Activated CD4-positive, alpha-beta T cell treated with anti-CD3 and anti-CD28 coated beads for 48 hours (primary cell): Measurements from ENCODE around the gene MYCN.
"Not testable (repeated sequence)": the region's sequence is repeated elsewhere in the genome, so short reads cannot be mapped to it uniquely, and the experiment has no call there.

Experiments used
- DNase-seq: peaks from one replicate; pipeline ENCODE4 v3.0.0-alpha.2; 2020

The MYCN gene

GRCh38 chr2:15963109-15963976 is 23.0 kb downstream of the MYCN start:
- not testable (repeated sequence) for DNase-seq

GRCh38 chr2:15963977-15964670 is 23.8 kb downstream of the MYCN start:
- DNase-seq = no peak

GRCh38 chr2:15964936-15965563 is 24.7 kb downstream of the MYCN start:
- no peak for DNase-seq

- peak; percentile 75 for DNase-seq
Observed at GRCh38 chr2:15965564-15966019, 25.2 kb downstream of the MYCN start.

GRCh38 chr2:15967415-15968279 is 27.3 kb downstream of the MYCN start:
- DNase-seq = no peak

- peak; percentile 79 for DNase-seq
Observed at GRCh38 chr2:15968280-15969178, 28.2 kb downstream of the MYCN start.

GRCh38 chr2:15969214-15969613 is 28.9 kb downstream of the MYCN start:
- DNase-seq = no peak

- no peak for DNase-seq
Observed at GRCh38 chr2:15970701-15971100, 30.4 kb downstream of the MYCN start.

- DNase-seq = no peak
Observed at GRCh38 chr2:15971351-15971750, 31.0 kb downstream of the MYCN start.

GRCh38 chr2:15971831-15972522 is 31.6 kb downstream of the MYCN start:
- no peak for DNase-seq

- DNase-seq = peak; percentile 46
Observed at GRCh38 chr2:15973481-15974401, 33.4 kb downstream of the MYCN start.

GRCh38 chr2:15974565-15975260 is 34.4 kb downstream of the MYCN start:
- no peak for DNase-seq

- DNase-seq = no peak
Observed at GRCh38 chr2:15975261-15975600, 34.9 kb downstream of the MYCN start.

- DNase-seq = no peak
Observed at GRCh38 chr2:15975676-15976075, 35.3 kb downstream of the MYCN start.

GRCh38 chr2:15976354-15976753 is 36.0 kb downstream of the MYCN start:
- DNase-seq = no peak

GRCh38 chr2:15979051-15979758 is 38.9 kb downstream of the MYCN start:
- DNase-seq = no peak

GRCh38 chr2:15979759-15980604 is 39.6 kb downstream of the MYCN start:
- no peak for DNase-seq
